GM10266 (cell line): ENCODE measurements around the gene PPM1L.

Source experiments
- DNase-seq: peaks from one replicate; pipeline ENCODE4 v3.0.0; 2012; ENCODE audit errors: extremely low spot score
- TF ChIP-seq, protein P1 (sequence below): IDR thresholded peaks from 2 replicates; pipeline ENCODE4 v1.5.1; 2012; ENCODE audit warnings: mild to moderate bottlenecking, low read depth; ENCODE audit not compliant: control insufficient read depth, insufficient read depth; ENCODE audit errors: missing control alignments

PPM1L gene

DNA sequence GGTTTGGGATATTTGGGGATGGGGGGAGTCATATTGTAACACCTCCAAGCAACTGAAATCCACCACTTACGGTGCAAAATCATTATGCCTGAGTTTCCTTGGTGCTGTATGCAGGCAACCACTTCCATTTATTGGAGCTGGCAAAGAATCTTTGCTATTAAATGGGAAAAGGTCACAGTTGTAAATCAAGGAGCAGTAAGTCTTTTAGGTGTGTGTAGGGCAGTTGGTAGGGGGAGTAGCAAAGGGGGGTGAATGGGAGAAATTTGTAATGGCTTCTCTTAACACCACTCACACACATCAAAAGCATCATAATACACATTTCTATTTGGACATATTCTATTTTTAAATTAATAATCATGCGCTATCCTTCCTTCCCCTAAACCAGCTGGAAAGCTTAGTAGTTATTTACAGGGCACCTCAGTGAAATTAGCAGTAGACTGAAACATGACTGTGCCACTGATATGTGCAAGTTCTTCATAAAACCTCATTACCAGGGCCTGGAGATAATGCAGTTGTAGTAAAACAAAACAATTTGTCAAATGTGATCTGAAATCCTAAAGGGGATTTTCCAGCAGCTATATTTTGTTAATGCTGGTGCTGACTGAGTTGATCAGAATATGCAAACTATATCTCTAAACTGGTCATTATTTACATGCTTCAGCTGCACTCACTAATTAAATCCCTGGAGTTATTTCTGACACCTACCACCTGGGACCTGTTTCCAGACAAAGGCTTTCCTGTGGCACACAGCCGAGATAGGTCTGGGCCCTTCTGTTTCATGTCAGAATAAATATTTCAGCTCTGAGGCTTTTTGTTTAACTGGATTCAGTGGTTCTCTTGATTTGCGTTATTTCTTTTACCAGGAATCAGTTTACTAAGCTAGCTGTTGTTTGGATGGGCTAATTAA is 259.1 kb downstream of the PPM1L start:
- no peak for DNase-seq
- TF ChIP-seq, protein P1, sequence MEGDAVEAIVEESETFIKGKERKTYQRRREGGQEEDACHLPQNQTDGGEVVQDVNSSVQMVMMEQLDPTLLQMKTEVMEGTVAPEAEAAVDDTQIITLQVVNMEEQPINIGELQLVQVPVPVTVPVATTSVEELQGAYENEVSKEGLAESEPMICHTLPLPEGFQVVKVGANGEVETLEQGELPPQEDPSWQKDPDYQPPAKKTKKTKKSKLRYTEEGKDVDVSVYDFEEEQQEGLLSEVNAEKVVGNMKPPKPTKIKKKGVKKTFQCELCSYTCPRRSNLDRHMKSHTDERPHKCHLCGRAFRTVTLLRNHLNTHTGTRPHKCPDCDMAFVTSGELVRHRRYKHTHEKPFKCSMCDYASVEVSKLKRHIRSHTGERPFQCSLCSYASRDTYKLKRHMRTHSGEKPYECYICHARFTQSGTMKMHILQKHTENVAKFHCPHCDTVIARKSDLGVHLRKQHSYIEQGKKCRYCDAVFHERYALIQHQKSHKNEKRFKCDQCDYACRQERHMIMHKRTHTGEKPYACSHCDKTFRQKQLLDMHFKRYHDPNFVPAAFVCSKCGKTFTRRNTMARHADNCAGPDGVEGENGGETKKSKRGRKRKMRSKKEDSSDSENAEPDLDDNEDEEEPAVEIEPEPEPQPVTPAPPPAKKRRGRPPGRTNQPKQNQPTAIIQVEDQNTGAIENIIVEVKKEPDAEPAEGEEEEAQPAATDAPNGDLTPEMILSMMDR: no peak

DNA sequence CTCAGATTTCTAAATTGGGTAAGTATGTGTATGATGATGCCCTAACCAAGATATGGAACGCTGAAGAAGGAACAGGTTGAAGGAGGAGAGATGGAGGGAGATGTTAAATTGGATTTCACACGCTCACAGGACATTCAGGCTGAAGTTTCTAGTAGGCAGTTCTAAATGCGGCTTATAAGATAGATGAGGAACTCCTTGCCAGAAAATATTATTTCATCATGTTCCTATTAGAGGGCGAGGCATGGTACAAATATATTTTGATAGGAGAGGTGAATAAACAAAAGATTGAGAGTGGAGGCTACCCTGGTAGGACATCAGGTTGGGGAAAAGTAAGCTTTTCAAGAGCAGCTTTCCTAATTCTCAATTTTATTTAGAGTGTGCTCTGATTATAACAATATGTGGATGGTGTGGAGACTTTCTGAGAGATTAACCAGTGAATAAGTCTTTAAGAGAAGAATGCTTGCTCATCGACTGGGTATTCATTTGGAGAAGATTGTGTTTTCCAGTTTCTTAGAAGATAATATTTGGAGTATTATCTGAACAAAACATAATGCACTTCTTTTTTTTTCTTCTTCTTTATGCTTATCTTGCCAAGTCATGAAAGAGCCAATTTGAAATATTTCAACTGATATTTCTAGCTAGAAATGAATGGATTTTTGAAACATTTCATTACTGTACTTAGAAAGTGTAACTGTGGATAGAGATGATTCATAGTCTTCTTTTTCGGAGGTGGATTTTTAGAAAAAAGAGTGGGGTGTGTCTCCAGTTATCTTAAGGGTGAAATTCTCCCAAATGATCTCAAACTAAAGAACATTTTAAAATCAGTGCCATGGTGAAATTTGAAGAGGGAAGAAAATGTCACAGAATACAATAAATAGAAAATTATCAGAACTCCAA is 260.6 kb downstream of the PPM1L start:
- no peak for DNase-seq
- TF ChIP-seq, protein P1: no peak

- DNase-seq: no peak
- TF ChIP-seq, protein P1: no peak
Measured at GRCh38 chr3:161017971-161018370, 261.9 kb downstream of the PPM1L start.

- DNase-seq: no peak
Measured at GRCh38 chr3:161020256-161020655, 264.2 kb downstream of the PPM1L start.

DNA sequence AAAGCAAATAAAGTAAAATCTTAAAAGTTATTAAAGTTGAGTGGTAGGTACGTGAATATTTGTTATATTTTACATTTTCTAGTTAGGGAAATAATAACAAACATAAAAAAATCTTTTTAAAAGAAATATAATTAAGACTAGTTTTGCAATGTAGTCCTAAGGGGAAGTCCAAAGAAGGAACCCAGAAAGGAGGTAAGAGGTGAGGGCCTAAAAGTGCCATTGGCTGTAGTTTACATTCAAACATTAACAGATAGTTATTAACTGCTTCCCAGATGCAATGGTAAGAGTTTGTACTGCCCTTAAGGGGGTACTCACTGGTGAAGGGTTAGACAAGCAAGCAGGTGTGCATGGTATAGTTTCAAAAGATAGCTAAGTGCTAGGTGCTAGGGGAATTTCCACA is 269.9 kb downstream of the PPM1L start:
- TF ChIP-seq, protein P1: no peak
- DNase-seq: no peak

More at GRCh38 chr3:161020256-161020655, 264.2 kb downstream of the PPM1L start:
- TF ChIP-seq, protein P1: no peak

GRCh38 chr3:161026612-161027510 is 270.8 kb downstream of the PPM1L start:
- TF ChIP-seq, protein P1: no peak
- DNase-seq: no peak
